ENCODE measurements around the gene SMARCAD1. TPM values are rescaled to one million over a fixed set of nuclear protein-coding genes. Genes with fewer than 3 reads are reported as not detected.

Gene SMARCAD1
- polyA plus RNA-seq, 1 donor (not counting 4 experiments of a cell fraction or from before 2014, with no cell fraction given): 27.8 TPM

- DNase-seq (ENCODE audit: low read depth, low spot score) (no peak), FAIRE-seq (no peak)
- TF ChIP-seq CTCF (optimal IDR thresholded peaks at IDR 0.05 in 1 of 3, IDR thresholded peaks at IDR 0.05 in 1 of 3, conservative IDR thresholded peaks at IDR 0.05 in 1 of 3; ENCODE audit: extremely low read depth in 1 of 3, insufficient read depth in 2 of 3, low read length in 3 of 3): no peak
- no peak for TF ChIP-seq EZH2 (IDR thresholded peaks at IDR 0.05; ENCODE audit: low read length)
- H3K9me1 ChIP-seq (ENCODE audit: control insufficient read depth, extremely low read depth, insufficient read depth, low read length): no peaks in the 10 kb centered on the region
- no peaks in the 10 kb centered on the region for H3K27me3 ChIP-seq (ENCODE audit: control insufficient read depth, extremely low read depth, insufficient read depth, low read length)
- H4K20me1 ChIP-seq (ENCODE audit: control insufficient read depth, extremely low read depth, insufficient read depth, low read length): no peaks in the 10 kb centered on the region
- no peak overlapping the region for H3K27ac ChIP-seq (ENCODE audit: control insufficient read depth, insufficient read depth, low read length)
- H3K9me3 ChIP-seq (ENCODE audit: control insufficient read depth, low read depth, low read length): no peaks in the 10 kb centered on the region
- no peak overlapping the region for H3K4me3 ChIP-seq (ENCODE audit: control insufficient read depth in 2 of 3, extremely low read depth in 1 of 3, insufficient read depth in 2 of 3, low read depth in 1 of 3, low read length in 3 of 3)
- H3K4me2 ChIP-seq (ENCODE audit: control insufficient read depth, extremely low read depth, insufficient read depth, low read depth, low read length): no peak overlapping the region
- H3K36me3 ChIP-seq (ENCODE audit: control insufficient read depth in 2 of 2, extremely low read depth in 1 of 2, insufficient read depth in 2 of 2, low read length in 2 of 2): no peaks in the 10 kb centered on the region
- no peak overlapping the region for H2AFZ ChIP-seq (ENCODE audit: control insufficient read depth, low read length)
- no peaks in the 10 kb centered on the region for H3K79me2 ChIP-seq (ENCODE audit: control insufficient read depth, insufficient read depth, low read length)
- no peaks in the 10 kb centered on the region for H3K4me1 ChIP-seq (ENCODE audit: control insufficient read depth, extremely low read depth, insufficient read depth, low read length)
- H3K9ac ChIP-seq (ENCODE audit: control insufficient read depth, extremely low read depth, insufficient read depth, low read length): no peak overlapping the region
- dilution Hi-C loops (cut with MboI; ENCODE audit: extremely low pct_ligation_motif_present, low sequenced_read_pairs): no loop called here
Observed at GRCh38 chr4:94175553-94176261, 32.0 kb upstream of the SMARCAD1 start.

GRCh38 chr4:94177822-94178221, 29.8 kb upstream of the SMARCAD1 start:
- Histone ChIP-seq H3K27me3 (ENCODE audit: control insufficient read depth, extremely low read depth, insufficient read depth, low read length) (no peaks in the 10 kb centered on the region), H3K9me3 (ENCODE audit: control insufficient read depth, low read depth, low read length) (no peaks in the 10 kb centered on the region), H3K36me3 (ENCODE audit: control insufficient read depth in 2 of 2, extremely low read depth in 1 of 2, insufficient read depth in 2 of 2, low read length in 2 of 2) (no peaks in the 10 kb centered on the region), H3K4me1 (ENCODE audit: control insufficient read depth, extremely low read depth, insufficient read depth, low read length) (peaks cover 3% of the 10 kb centered on the region), H2AFZ (ENCODE audit: control insufficient read depth, low read length) (no peak overlapping the region), H3K4me2 (ENCODE audit: control insufficient read depth, extremely low read depth, insufficient read depth, low read depth, low read length) (no peak overlapping the region), H3K27ac (ENCODE audit: control insufficient read depth, insufficient read depth, low read length) (no peak overlapping the region), H3K79me2 (ENCODE audit: control insufficient read depth, insufficient read depth, low read length) (no peaks in the 10 kb centered on the region), H3K4me3 (ENCODE audit: control insufficient read depth in 2 of 3, extremely low read depth in 1 of 3, insufficient read depth in 2 of 3, low read depth in 1 of 3, low read length in 3 of 3) (no peak overlapping the region), H4K20me1 (ENCODE audit: control insufficient read depth, extremely low read depth, insufficient read depth, low read length) (no peaks in the 10 kb centered on the region), H3K9me1 (ENCODE audit: control insufficient read depth, extremely low read depth, insufficient read depth, low read length) (no peaks in the 10 kb centered on the region), H3K9ac (ENCODE audit: control insufficient read depth, extremely low read depth, insufficient read depth, low read length) (no peak overlapping the region)
- DNase-seq (ENCODE audit: low read depth, low spot score) (no peak), FAIRE-seq (no peak)
- TF ChIP-seq EZH2 (IDR thresholded peaks at IDR 0.05; ENCODE audit: low read length) (no peak), CTCF (optimal IDR thresholded peaks at IDR 0.05 in 1 of 3, IDR thresholded peaks at IDR 0.05 in 1 of 3, conservative IDR thresholded peaks at IDR 0.05 in 1 of 3; ENCODE audit: extremely low read depth in 1 of 3, insufficient read depth in 2 of 3, low read length in 3 of 3) (no peak)
- dilution Hi-C loops (cut with MboI; ENCODE audit: extremely low pct_ligation_motif_present, low sequenced_read_pairs): no loop called here

All from keratinocyte (primary cell).